HL-60/S4 (cell line): ENCODE results near the gene CTTNBP2NL.

Experiments
- in situ Hi-C: fragments of 300-500 bp; cut with MboI; formaldehyde crosslinking; loops from 2 replicates; pipeline ENCODE4 v1.14.3; 2022; ENCODE audit warnings: low sequenced_read_pairs

The CTTNBP2NL gene

GRCh38 chr1:112395821-112396652 lies at the start of gene CTTNBP2NL:
TSS of gene CTTNBP2NL (plus strand) at chr1:112396214. CDS start at chr1:112416166, 19,952 bp downstream.
- in situ Hi-C loops: loop anchor here (10.0 kb wide), 1 partner anchor 219 kb away; the partner anchor contains the start of genes CAPZA1 and ST7L

GRCh38 chr1:112346801-112347350 lies 49.1 kb upstream of the CTTNBP2NL start:
- in situ Hi-C loops: no loop called here

GRCh38 chr1:112356765-112357164 lies 39.2 kb upstream of the CTTNBP2NL start:
- in situ Hi-C loops: loop anchor here (25.0 kb wide), 1 partner anchor 869 kb away; no protein-coding TSS in a partner anchor

- in situ Hi-C loops: loop anchor here (25.0 kb wide), 1 partner anchor 870 kb away; no protein-coding TSS in a partner anchor
Measured at GRCh38 chr1:112357467-112357866, 38.5 kb upstream of the CTTNBP2NL start.

- in situ Hi-C loops: loop anchor here (25.0 kb wide), 1 partner anchor 871 kb away; no protein-coding TSS in a partner anchor
Measured at GRCh38 chr1:112358061-112358770, 37.8 kb upstream of the CTTNBP2NL start.

GRCh38 chr1:112358798-112359408 lies 37.1 kb upstream of the CTTNBP2NL start:
- in situ Hi-C loops: loop anchor here (25.0 kb wide), 1 partner anchor 872 kb away; no protein-coding TSS in a partner anchor

- in situ Hi-C loops: loop anchor here (25.0 kb wide), 1 partner anchor 873 kb away; no protein-coding TSS in a partner anchor
Measured at GRCh38 chr1:112359961-112360767, 35.9 kb upstream of the CTTNBP2NL start.

GRCh38 chr1:112363636-112364035 lies 32.4 kb upstream of the CTTNBP2NL start:
- in situ Hi-C loops: loop anchor here (25.0 kb wide), 1 partner anchor 876 kb away; no protein-coding TSS in a partner anchor

- in situ Hi-C loops: loop anchor here (25.0 kb wide), 1 partner anchor 881 kb away; no protein-coding TSS in a partner anchor
Measured at GRCh38 chr1:112368198-112368597, 27.8 kb upstream of the CTTNBP2NL start.

GRCh38 chr1:112369392-112370285 lies 26.4 kb upstream of the CTTNBP2NL start:
- in situ Hi-C loops: loop anchor here (25.0 kb wide), 1 partner anchor 882 kb away; no protein-coding TSS in a partner anchor

GRCh38 chr1:112370996-112371395 lies 25.0 kb upstream of the CTTNBP2NL start:
- in situ Hi-C loops: loop anchor here (25.0 kb wide), 1 partner anchor 884 kb away; no protein-coding TSS in a partner anchor

- in situ Hi-C loops: loop anchor here (25.0 kb wide), 1 partner anchor 884 kb away; no protein-coding TSS in a partner anchor
Measured at GRCh38 chr1:112371775-112372174, 24.2 kb upstream of the CTTNBP2NL start.

- in situ Hi-C loops: loop anchor here (25.0 kb wide), 1 partner anchor 887 kb away; no protein-coding TSS in a partner anchor
Measured at GRCh38 chr1:112373806-112374205, 22.2 kb upstream of the CTTNBP2NL start.

- in situ Hi-C loops: no loop called here
Measured at GRCh38 chr1:112375701-112376100, 20.3 kb upstream of the CTTNBP2NL start.

GRCh38 chr1:112380356-112380755 lies 15.7 kb upstream of the CTTNBP2NL start:
- in situ Hi-C loops: loop anchor here (10.0 kb wide), 1 partner anchor 424 kb away; no protein-coding TSS in a partner anchor

- in situ Hi-C loops: loop anchor here (10.0 kb wide), 1 partner anchor 423 kb away; no protein-coding TSS in a partner anchor
Measured at GRCh38 chr1:112381324-112382076, 14.5 kb upstream of the CTTNBP2NL start.

GRCh38 chr1:112383759-112384370 lies 12.1 kb upstream of the CTTNBP2NL start:
- in situ Hi-C loops: loop anchor here (10.0 kb wide), 1 partner anchor 421 kb away; no protein-coding TSS in a partner anchor
